Endodermal cell (in vitro differentiated cells): ENCODE data around the gene PTPRE. TPM values are rescaled to one million over a fixed set of nuclear protein-coding genes. Genes with fewer than 3 reads are reported as not detected.

Experiments used
- DNase-seq: peaks from one replicate; pipeline ENCODE4 v3.0.0-alpha.2; 2017
- H3K27ac ChIP-seq: 2 replicates; pipeline ENCODE4 v1.5.1; 2013; ENCODE audit warnings: mild to moderate bottlenecking, low read depth, low read length, moderate library complexity
- H3K27me3 ChIP-seq: 2 replicates; pipeline ENCODE4 v1.6.1; 2013; ENCODE audit warnings: mild to moderate bottlenecking, low read length, moderate library complexity; ENCODE audit not compliant: insufficient read depth, control insufficient read depth, poor library complexity, severe bottlenecking
- H3K36me3 ChIP-seq: 2 replicates; pipeline ENCODE4 v1.7.0; 2013; ENCODE audit warnings: mild to moderate bottlenecking, low read length, moderate library complexity; ENCODE audit not compliant: control insufficient read depth, insufficient read depth
- H3K4me1 ChIP-seq: one replicate; pipeline ENCODE4 v1.7.0; 2013; ENCODE audit warnings: low read length; ENCODE audit not compliant: control insufficient read depth, insufficient read depth
- H3K4me3 ChIP-seq: 2 replicates; pipeline ENCODE4 v1.5.1; 2013; ENCODE audit warnings: mild to moderate bottlenecking, low read length, moderate library complexity
- H3K9ac ChIP-seq: 2 replicates; pipeline ENCODE4 v1.6.1; 2013; ENCODE audit warnings: mild to moderate bottlenecking, low read length, moderate library complexity; ENCODE audit not compliant: poor library complexity, severe bottlenecking; ENCODE audit errors: extremely low read depth
- H3K9me3 ChIP-seq: 2 replicates; pipeline ENCODE4 v1.6.1; 2013; ENCODE audit warnings: mild to moderate bottlenecking, low read length, moderate library complexity; ENCODE audit not compliant: control insufficient read depth
- H3K27ac Mint-ChIP-seq: 2 replicates; pipeline ENCODE4 v1.8.0; 2020; ENCODE audit warnings: mixed read lengths
- H3K27me3 Mint-ChIP-seq: 2 replicates; pipeline ENCODE4 v1.8.0; 2021; ENCODE audit warnings: mild to moderate bottlenecking, mixed read lengths; ENCODE audit not compliant: insufficient read depth
- H3K36me3 Mint-ChIP-seq: 2 replicates; pipeline ENCODE4 v1.8.0; 2020; ENCODE audit warnings: low read depth, mixed read lengths
- H3K4me1 Mint-ChIP-seq: 2 replicates; pipeline ENCODE4 v1.8.0; 2020; ENCODE audit warnings: mixed read lengths
- H3K4me3 Mint-ChIP-seq: 2 replicates; pipeline ENCODE4 v1.8.0; 2020; ENCODE audit warnings: mild to moderate bottlenecking, moderate library complexity, mixed read lengths
- H3K9me3 Mint-ChIP-seq: 2 replicates; pipeline ENCODE4 v1.8.0; 2020; ENCODE audit warnings: mild to moderate bottlenecking, mixed read lengths
- CTCF ChIP-seq: fragments of 200-600 bp; sonication (generic); conservative IDR thresholded peaks from 2 replicates; pipeline ENCODE4 v1.5.0; 2021; ENCODE audit warnings: antibody characterized with exemption, mild to moderate bottlenecking
- WGBS, 2 experiments: methylation state at CpG; one replicate each; pipeline versions ENCODE4 v1.1.5 to v1.1.7; 2013; ENCODE audit warnings: missing lambda C conversion rate in 2 of 2, mixed read lengths in 1 of 2; ENCODE audit not compliant: insufficient coverage in 1 of 2, insufficient read length in 1 of 2; 5-methylcytosine and 5-hydroxymethylcytosine counted together
- total RNA-seq, 2 donors: library from RNA; stranded (reverse); fragmentation: NEBNext Ultra II Directional in 1 of 2; extraction: Animal tissue kit (Norgen Biotek cat#: 25700) in 1 of 2; gene quantifications; 2 replicates in 1 of 2; 3 replicates in 1 of 2; pipeline ENCODE4 v1.2.1, GENCODE V29; 2021

PTPRE gene
- total RNA-seq, 2 donors from 2014 or later = 0.75 to 3.0 TPM

GRCh38 chr10:127961071-127961470 is 54.2 kb downstream of the PTPRE start:
- WGBS, 2 experiments = 84 to 85% methylated on average over 6 to 9 of the region's 9 CpGs
- Histone ChIP-seq H3K36me3 (no peaks in the 10 kb centered on the region), H3K4me3 (no peak overlapping the region), H3K27ac (no peak overlapping the region), H3K9ac (no peak overlapping the region), H3K9me3 (no peaks in the 10 kb centered on the region), H3K27me3 (no peaks in the 10 kb centered on the region), H3K4me1 (no peaks in the 10 kb centered on the region)
- H3K36me3 Mint-ChIP-seq = no peaks in the 10 kb centered on the region
- H3K9me3 Mint-ChIP-seq = no peaks in the 10 kb centered on the region
- no peak for TF ChIP-seq CTCF
- H3K4me1 Mint-ChIP-seq = no peaks in the 10 kb centered on the region
- peaks cover 5% of the 10 kb centered on the region for H3K27me3 Mint-ChIP-seq
- DNase-seq = no peak
- no peak overlapping the region for H3K4me3 Mint-ChIP-seq
- H3K27ac Mint-ChIP-seq = no peak overlapping the region

- H3K36me3 Mint-ChIP-seq = no peaks in the 10 kb centered on the region
- peaks cover under 1% of the 10 kb centered on the region for H3K9me3 Mint-ChIP-seq
- H3K27ac ChIP-seq = no peak overlapping the region
- no peak for TF ChIP-seq CTCF
- no peaks in the 10 kb centered on the region for H3K27me3 ChIP-seq
- H3K4me3 ChIP-seq = no peak overlapping the region
- no peak for DNase-seq
- WGBS, 2 experiments = 86 to 92% methylated on average over 9 to 13 of the region's 13 CpGs
- H3K27me3 Mint-ChIP-seq = no peaks in the 10 kb centered on the region
- H3K9ac ChIP-seq = no peak overlapping the region
- H3K36me3 ChIP-seq = no peaks in the 10 kb centered on the region
- H3K27ac Mint-ChIP-seq = no peak overlapping the region
- no peak overlapping the region for H3K4me3 Mint-ChIP-seq
- H3K9me3 ChIP-seq = no peaks in the 10 kb centered on the region
- no peaks in the 10 kb centered on the region for H3K4me1 Mint-ChIP-seq
- H3K4me1 ChIP-seq = no peaks in the 10 kb centered on the region
These were observed 55.3 kb downstream of the PTPRE start for GRCh38 chr10:127962205-127962604.

GRCh38 chr10:127963136-127963535 is 56.2 kb downstream of the PTPRE start:
- no peaks in the 10 kb centered on the region for H3K36me3 Mint-ChIP-seq
- H3K9ac ChIP-seq = no peak overlapping the region
- H3K4me1 ChIP-seq = peaks cover 2% of the 10 kb centered on the region
- H3K36me3 ChIP-seq = no peaks in the 10 kb centered on the region
- H3K9me3 Mint-ChIP-seq = peaks cover 6% of the 10 kb centered on the region
- no peaks in the 10 kb centered on the region for H3K9me3 ChIP-seq
- no peak for TF ChIP-seq CTCF
- peaks cover 8% of the 10 kb centered on the region for H3K4me1 Mint-ChIP-seq
- no peak for DNase-seq
- H3K4me3 ChIP-seq = no peak overlapping the region
- no peak overlapping the region for H3K4me3 Mint-ChIP-seq
- H3K27me3 Mint-ChIP-seq = no peaks in the 10 kb centered on the region
- H3K27me3 ChIP-seq = no peaks in the 10 kb centered on the region
- no peak overlapping the region for H3K27ac Mint-ChIP-seq
- H3K27ac ChIP-seq = no peak overlapping the region
